KBM-7 (cell line): ENCODE measurements around the gene MEIOB.
"Not testable (repeated sequence)": the region's sequence is repeated elsewhere in the genome, so short reads cannot be mapped to it uniquely, and the experiment has no call there.

Experiments used
- DNase-seq: peaks from one replicate; pipeline ENCODE4 v3.0.0-alpha.2; 2015
- in situ Hi-C: fragments of 300-500 bp; cut with MboI; formaldehyde crosslinking; loops from 2 replicates; pipeline ENCODE4 v1.14.3; 2020; ENCODE audit warnings: low sequenced_read_pairs, low pct_unique_long_range_greater_than_20kb, mixed read lengths

The MEIOB gene, protein sequence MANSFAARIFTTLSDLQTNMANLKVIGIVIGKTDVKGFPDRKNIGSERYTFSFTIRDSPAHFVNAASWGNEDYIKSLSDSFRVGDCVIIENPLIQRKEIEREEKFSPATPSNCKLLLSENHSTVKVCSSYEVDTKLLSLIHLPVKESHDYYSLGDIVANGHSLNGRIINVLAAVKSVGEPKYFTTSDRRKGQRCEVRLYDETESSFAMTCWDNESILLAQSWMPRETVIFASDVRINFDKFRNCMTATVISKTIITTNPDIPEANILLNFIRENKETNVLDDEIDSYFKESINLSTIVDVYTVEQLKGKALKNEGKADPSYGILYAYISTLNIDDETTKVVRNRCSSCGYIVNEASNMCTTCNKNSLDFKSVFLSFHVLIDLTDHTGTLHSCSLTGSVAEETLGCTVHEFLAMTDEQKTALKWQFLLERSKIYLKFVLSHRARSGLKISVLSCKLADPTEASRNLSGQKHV

DNA sequence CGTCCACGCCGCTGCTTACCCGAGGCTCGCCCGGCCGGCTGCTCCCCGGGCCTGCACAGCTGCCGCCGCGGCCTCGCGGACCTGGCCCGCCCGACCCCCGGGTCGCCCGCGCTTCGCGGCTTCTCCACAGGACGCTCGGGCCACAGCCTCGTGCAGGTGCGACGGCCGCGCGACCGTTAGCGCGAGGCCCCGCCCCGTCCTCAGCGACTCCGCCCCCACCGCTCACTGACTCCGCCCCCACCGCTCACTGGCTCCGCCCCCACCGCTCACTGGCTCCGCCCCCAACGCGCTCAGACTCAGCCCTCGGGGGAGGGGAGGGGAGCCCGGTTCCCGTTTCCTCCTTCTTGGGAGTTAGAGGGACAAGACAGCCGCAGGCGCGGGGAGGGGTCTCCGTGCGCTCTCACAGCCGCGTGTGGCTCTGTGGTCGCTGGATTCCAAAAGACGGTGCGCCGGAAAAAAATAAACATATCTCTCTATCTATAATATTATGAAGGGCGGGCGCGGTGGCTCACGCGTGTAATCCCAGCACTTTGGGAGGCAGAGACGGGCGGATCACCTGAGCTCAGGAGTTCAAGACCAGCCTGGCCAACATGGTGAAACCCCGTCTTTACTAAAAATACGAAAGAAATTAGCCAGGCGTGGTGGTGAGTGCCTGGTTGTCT is at the start of gene MEIOB:
Gene MEIOB (minus strand): TSS at position 191 of the 662 bp plus-strand sequence. CDS start 3,989 bp downstream, outside the sequence.
- in situ Hi-C loops = no loop called here
- no peak for DNase-seq

DNA sequence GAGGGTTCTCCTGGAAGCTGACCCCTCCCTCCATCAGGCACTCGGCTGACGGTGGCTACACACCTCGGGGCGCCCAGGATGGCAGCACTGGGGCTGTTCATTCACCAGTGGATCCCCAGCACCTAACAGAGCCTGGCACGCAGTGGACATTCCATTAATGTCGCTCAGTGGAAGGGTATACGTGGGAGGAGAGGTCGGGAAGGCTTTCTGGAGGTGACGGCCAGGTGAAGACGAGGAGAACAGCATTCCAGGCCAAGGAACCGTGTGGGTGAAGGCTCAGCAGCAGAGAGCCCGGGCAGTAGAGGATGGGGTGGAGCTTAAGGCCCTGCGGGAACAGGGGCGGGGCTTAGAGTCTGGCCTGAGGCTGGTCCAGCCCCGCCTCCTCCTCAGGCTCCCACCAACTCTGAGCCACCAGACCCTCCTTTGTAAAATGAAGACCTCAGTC is 48.8 kb upstream of the MEIOB start:
- peak; percentile 63 for DNase-seq
- in situ Hi-C loops = no loop called here

DNA sequence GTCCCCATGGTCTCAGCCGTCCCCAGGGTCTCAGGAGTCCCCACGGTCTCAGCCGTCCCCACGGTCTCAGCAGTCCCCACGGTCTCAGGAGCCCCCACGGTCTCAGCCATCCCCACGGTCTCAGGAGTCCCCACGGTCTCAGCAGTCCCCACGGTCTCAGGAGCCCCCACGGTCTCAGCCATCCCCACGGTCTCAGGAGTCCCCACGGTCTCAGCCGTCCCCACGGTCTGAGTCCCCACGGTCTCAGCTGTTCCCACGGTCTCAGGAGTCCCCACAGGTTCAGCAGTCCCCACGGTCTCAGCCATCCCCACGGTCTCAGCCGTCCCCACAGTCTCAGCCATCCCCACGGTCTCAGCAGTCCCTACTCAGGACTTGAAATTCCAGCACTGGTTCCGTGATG is 48.2 kb upstream of the MEIOB start:
- in situ Hi-C loops, DNase-seq: not testable (repeated sequence)

DNA sequence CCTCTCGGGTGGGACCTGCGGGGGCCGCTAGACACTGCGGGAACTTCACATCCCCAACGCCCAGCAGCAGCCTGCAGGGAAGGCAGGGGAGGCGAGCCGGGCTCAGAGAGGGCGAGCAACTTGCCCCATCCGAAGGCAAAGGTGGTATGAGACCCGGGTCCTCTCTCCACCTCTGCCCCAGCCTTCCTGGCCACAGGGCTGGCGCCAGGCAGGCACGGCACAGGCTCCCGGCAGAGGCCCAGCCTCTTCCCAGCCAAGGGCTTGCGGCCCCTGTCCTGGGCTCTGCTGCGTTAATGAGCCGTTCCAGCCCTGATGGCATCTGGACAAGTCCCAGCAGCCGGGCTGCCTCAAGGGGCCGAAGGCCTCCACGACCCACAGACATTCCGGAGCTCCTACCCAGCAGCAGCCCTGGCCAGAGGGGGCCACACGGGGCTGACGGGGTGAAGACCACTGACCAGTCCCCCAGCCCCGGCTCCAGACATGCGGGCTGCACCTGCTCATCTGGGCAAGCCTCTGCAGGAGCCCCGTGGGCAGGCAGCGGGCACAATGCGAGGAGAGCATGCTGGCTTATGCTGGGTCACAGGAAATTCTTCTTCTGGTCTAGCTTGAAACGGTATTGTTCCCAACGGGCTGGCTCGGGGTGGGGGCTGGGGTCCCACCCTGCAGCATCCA is 47.5 kb upstream of the MEIOB start:
- DNase-seq = no peak
- in situ Hi-C loops = no loop called here

DNA sequence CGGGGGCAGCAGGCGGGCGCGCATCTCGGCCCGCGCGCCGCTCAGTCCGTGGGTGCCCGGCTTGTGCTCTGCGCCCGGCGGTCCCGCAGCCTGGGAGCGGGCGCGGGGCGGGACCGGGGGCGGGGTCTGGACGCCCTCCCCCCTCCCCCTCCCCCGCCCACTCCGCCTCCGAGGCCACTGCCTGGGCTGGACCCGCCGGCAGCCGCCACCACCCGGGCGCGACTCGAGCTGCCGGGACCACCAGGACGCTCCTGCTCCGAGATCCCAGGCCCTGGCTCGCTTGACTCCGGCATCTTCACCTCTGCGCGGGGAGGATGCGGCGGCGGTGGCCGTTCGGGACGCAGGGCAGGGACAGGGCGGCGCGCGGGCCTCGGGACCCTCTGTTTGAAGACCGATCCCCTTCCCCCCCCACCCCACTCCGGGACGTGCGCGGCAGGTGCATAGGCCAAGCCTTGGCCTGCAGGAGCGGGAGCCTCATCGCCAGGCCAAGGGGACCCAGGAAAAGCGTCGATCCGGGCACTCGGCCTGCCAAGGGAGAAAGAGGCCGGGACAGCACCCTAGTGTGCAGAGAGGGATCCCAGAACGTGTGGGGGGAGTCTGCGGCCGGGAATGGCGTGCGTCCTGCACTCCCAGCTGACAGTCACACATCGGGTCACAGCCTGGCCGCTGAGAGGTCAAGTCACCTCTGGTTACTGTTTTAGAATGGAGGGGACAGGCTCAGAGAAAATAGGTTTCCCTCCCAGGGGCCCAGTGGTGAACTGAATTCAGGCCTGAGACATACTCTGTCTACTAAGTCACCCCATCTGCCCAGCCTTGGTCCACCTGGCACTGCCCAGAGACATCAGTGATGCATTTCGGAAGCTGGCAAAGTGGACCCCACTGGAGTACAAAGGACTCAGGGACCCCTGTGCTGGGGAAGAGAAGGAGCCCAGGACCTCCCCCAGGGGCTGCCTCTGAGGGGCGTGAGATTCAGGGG is 46.7 kb upstream of the MEIOB start, which contains the start of gene HS3ST6:
Gene HS3ST6 (minus strand): TSS at position 65 of the 976 bp plus-strand sequence. CDS start 92 bp downstream, outside the sequence.
- in situ Hi-C loops = no loop called here
- no peak for DNase-seq

DNA sequence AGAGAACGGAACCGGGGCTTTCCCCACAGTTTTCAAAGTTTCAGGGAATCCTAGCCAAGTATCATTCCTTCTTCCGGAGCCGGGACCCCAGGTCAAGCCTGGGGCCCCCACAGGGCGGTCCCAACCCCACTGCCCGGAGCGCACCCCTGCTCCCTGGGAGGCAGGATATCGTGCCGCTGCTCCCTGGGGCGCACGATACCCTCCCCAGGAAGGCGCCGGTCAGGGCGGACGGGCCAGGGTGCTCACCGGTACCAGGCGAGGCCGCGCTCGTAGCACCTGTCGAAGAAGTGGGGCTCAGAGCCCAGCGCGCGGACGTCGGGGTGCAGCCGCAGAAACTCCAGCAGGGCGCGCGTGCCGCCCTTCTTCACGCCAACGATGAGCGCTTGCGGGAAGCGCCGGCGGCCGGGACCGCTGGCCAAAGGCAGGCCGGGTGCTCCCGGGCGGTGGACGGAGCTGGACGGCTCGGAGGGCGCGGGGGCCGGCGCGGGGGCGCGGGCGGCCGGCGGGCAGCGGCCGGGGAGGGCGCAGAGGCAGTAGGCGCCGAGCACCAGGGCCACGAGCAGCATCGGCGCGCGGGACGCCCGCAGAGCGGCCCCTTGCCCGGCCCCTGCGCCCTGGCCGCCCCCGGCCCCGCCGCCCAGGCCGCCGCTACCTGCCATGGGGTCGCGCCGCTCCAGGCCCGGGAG is 45.8 kb upstream of the MEIOB start:
- no peak for DNase-seq
- in situ Hi-C loops = no loop called here

DNA sequence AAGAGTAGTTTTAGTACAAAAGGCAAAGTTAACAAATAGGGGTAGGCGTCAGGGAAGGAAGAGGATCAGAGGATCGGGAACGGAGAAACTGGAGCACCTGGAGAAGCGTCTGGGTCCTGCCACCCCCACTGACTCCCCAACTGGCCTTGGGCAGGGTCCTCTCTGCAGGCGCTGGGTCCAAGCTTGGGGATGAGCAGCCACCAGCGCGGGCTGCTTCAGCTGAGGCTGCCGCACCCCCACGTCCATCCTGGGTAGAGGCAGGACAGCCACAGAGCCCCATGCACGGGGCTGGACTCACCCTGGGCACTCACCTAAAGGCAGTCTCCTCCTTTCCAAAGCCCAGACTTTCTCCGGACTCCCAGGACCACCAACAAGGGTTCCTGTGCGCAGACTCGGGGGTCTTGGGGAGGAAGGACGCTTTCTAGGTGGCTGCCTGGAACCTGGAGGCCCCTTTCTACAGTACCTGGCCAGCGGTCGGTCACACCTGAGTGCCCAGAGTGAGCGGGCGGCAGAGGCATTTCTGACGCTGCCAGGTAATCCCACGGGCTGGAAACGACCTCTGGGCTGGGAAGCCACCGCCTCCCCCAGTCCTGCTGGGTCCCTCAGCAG is 45.2 kb upstream of the MEIOB start:
- in situ Hi-C loops = no loop called here

DNA sequence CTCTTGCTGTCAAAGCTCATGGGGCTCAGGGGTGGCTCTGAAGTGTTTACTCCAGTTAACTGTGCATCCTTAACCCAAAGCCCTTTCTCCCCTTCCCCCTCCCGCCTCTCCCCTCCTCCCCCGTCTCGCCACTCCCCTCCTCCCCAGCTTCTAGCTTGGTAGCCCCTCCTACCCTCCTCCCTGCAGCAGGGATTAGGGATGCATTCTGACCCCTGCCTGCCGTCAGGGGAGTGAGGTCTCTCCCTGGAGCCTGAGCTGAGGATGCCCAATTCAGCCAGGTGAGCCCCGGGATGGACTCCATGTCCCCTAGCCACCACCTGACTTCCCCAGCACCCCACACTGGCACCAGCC is 44.7 kb upstream of the MEIOB start:
- in situ Hi-C loops = no loop called here

More for the DNA sequence above, 45.2 kb upstream of the MEIOB start:
- DNase-seq = no peak

DNA sequence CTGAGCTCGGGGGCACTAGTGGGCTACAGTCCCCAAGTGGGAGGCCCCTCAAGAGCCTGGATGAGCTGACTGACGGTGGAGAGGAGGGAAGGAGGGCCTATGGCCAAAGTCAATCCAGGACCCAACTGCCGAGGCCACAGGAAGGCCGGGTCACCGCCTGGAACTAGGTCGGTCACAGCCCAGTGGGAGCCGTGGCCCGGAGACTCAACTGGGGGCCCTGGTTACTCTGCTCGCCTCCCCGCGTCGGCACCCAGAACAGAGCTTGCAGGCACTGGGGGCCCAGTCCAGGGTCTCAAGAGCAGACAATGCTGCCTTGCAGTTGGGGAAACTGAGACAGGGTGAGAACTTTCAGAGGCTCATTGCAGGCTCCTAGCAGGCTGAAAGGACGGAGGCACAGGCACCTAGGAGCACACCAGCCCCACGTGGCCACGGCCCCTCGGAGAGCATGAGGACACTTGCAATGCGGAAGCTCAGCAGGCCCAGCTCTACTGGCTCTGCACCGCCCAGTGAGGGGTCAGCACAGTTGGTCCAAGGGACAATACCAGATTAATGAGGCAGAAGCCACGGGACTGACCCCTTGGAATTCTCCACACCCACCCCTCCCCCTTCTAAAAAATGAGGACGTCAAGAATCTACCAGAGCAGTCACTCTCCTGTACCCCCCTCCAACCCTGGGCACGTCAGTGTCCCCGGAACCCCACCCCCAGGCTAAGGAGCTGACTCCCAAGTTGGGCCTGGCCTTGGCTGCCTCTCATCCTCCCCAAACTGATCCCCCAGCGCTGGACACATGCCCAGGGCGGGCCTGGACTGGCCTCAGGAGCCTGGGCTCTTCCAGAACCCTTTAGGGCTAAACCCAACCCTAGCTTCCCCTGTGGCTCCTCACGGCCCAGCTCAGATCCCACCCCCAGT is 44.0 kb upstream of the MEIOB start:
- no peak for DNase-seq
- in situ Hi-C loops = no loop called here

More for the DNA sequence above, 44.7 kb upstream of the MEIOB start:
- no peak for DNase-seq

DNA sequence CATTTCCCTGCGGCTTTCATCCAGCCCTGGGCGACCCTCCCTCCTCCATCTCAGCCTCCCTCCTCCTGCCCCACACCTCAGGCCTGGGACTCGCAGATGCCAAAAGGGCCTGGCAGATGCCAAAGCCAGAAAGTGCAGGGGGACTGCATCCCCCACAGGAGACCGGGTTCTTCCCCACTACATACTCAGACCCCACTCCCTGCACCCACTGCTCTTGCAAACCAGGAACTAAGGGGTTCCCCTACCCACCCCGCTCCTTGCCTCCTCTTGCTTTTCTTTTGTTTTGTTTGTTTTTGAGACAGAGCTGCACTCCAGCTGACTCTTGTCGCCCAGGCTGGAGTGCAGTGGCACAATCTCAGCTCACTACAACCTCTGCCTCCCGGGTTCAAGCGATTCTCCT is 43.0 kb upstream of the MEIOB start:
- in situ Hi-C loops = no loop called here
- DNase-seq = no peak

DNA sequence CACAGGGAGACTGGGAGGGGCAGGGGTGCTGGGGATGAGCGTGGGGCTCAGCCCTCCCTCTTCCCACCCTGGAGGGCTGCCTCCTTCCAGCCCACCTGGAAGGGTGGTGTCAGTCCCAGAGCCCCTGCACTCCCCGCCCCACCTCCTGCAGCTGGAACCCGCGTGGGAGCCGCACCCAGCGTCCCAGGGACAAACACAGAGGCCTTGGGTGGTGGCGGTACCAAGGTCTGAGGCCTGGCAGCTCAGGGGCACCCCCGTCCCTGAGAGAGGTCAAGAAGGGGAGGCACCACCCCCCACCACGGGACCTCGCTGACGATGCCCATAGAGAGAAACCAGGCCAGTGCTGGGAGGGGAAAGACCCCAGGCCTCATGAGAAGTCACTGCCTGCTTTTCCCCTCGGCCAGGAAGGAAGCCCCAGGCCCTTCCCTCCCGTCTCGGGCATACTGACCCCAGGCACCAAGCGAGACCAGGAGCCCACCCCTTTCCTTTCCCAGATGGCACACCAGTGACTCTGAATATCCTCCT is 42.2 kb upstream of the MEIOB start:
- in situ Hi-C loops = no loop called here
- no peak for DNase-seq

DNA sequence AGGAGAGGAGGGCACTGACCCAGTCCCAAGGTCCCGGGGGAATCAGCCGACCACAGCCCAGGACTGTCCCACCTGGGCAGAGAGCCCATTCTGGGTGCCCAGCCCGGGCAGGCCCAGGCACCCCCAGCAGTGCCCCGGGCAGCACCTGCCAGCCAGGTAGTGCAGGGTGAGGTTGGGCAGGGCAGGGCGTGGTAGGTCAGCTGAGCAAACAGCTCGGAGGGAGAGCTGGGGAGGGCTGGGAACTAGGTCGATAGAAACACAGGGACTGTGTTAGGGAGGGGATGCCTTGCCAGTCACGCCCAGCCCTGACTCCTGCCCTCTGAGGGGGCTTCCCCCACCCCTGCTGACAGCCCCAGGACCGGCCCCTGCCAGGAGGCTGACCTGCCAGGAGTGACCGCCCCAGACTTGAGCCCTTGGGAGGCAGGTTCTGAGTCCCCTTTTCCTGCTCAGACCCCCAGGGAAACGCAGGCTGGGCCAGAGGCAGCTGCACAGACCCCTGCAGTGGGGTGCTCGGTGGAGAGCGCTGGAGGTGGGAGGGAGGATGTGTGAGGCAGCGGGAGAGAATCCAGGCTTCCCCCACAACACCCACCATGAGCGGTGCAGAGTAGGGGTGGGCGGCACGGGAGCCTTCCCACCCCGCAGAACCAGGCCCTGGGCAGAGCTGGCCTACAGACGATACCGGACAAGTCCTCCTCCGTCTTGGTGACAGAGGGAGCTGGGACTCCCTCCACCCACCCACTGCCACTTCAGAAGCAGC is 41.5 kb upstream of the MEIOB start:
- in situ Hi-C loops = no loop called here
- no peak for DNase-seq

DNA sequence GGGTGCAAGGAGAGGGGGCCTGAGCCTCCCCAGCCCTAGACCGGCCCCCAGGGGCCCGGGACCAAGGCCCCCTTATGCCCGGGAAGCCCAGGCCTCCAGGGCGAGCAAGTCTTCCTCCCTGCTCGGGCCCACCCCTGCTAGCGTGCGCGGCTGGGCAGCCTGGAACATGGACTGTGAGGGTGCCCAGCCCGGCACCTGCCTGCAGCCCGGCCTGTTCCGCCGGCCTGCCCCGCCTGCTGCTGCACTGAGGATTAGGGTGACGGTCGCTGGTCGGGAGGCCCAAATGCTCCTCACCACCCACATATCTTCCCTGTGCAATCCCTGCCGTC is 40.2 kb upstream of the MEIOB start:
- DNase-seq = no peak
- in situ Hi-C loops = no loop called here

DNA sequence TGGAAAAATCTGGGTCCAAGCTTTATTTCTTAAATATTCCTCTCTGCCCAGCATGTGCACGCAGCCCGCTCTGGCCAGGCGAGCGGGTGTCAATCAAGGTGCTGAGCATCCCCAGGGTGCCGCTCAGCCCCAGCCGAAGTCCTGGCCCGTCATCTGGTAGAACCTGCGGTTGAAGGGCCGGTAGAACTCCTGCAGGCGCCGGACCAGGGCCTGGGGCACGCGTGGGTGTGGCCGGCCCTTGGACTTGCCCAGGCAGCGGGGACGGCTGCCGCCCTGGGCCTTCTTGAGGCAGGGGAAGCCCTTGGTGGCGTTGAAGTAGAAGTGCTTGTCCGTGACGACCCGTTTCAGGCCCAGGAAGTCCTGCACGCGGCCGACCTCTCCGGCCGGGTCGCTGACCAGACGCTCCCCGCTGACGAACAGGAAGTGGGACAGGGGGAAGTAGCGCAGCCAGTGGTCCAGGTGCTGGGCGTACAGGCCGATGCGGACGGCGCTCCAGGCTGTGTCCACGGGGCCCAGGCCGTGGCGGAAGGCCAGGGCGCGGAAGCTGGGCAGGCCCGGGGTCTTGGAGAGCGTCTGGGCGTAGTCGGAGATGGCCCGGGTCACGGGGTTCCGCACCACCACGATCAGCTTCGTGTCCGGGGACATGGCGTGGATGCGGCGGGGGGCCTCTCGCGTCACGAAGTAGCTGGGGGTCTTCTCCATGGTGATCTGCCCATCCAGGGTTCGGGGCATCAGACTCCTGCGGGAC is 39.7 kb upstream of the MEIOB start:
- in situ Hi-C loops = no loop called here
- DNase-seq = no peak

DNA sequence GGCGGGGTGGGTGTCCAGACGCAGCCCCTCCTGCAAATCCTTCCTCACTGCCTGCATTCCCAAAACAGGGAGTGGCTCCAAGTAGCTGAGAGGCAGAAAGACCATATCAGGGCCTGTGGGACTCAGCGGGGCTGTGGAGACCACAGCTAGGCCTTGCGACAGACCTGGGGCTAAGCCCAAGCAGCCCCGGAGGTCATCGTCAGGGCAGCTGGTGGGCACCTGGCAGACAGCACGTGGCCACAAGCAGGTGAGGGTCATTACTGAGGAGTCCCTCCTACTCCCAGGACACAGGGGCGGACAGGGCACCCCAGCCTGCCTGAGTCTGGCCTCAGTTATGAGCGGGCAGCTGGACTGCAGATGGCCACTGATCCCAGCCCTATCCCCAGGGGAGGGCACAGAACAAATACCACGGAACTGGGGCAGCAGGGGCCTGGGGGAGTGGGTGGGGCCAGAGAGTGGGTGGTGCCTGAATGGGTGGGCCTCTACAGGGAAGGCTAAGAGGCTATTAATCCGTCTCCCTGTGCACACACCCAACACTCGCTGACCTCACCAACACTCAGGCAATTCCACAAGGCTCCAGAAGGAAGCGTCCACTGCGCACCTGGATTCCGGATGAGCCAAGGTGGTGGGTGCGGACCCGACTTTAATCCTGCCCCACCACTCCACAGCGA is 37.7 kb upstream of the MEIOB start:
- in situ Hi-C loops = no loop called here
- no peak for DNase-seq
